HPDE6-E6E7 (cell line): ENCODE measurements around the gene TSPEAR.

ENCODE experiments used
- DNase-seq: peaks from one replicate; pipeline ENCODE4 v3.0.0; 2011; ENCODE audit warnings: missing footprints; ENCODE audit errors: extremely low spot score

TSPEAR gene

DNA sequence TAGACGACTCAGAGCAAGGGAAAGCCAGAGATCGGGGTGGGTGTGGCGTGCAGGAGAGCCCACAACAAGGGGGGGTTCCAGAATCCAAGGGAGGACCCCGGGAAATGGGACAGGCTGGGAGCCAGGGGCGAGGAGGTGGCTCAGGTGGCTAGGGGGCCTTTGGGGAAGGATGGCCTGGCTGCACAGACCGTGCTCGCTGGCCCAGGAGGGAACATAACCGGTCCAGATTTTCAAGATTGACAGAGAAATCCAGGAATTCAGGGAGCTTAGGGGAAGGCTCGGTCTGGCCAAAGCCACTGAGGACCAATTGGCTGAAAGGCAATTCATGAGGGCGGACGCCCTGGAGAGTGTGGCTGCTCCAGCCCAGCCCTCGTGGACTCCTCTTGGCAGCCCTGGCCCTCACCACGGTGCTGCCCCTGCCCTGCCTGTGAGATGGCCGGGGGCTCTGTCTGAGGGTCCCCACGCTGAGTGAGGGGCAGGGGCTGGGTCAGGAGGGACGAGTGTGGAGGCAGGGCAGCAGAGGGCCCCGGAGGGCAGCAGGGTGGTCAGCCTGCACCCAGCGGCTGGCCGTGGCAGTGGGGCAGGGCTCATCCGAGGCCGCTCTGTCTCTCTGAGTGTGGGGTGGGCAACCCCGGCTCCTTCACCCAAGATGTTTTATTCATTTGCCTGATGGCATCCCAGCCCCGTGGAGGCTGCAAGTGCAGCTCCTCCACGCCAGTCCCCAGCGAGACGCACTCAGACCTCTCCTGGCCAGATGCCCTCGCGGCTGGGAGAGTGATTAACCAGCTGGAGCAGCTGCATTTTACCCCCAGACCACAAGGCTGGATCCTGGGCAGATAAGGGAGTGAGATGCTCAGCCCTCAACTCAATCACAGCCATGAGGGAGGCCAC, 261.7 kb downstream of the TSPEAR start:
- DNase-seq: no peak

DNA sequence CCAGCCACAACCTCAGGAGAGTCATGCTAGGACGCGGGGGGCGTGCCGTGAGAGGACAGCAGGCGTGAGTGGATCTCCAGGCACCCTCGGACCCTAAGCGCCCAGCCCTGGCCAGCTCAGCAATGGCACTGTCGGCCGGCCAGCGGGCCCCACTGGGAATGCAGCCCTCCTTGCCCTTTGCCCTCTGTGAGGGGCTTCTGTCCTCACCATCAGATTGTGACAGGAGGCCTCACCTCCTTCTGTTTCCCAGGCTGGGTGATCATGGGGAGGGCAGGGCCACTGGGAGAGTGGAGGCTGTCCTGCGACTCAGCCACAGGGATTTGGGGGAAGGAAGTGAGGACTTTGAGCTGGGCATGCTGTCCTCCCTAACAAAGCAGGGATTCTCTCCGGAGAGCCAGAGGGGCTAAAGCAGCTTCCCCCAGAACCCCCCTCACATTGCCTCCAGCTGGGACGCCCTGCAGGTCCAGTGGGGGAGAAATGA, 262.7 kb downstream of the TSPEAR start:
- no peak for DNase-seq
